HuH-7 (cell line): Measurements from ENCODE around the gene TCFL5.
"Not testable (repeated sequence)": the region's sequence is repeated elsewhere in the genome, so short reads cannot be mapped to it uniquely, and the experiment has no call there.

Experiments
- DNase-seq: peaks from one replicate; pipeline ENCODE4 v3.0.0; 2011; ENCODE audit warnings: low spot score

Gene TCFL5

DNA sequence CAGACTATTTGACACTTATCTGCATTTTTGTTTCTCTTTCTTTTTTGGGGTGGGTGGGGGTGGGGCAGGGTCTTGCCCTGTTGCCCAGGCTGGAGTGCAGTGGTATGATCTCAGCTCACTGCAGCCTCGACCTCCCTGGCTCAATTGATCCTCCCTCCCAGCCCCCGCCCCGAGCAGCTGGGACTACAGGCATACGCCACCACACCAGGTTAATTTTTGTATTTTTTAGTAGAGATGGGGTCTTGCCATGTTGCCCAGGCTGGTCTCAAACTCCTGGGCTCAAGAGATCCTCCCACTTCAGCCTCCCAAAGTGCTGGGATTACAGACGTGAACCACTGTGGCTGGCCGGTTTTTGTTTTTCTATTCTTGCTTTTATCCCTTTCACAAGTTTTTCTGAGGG lies 8.3 kb downstream of the TCFL5 start:
- DNase-seq, result not testable (repeated sequence)

DNA sequence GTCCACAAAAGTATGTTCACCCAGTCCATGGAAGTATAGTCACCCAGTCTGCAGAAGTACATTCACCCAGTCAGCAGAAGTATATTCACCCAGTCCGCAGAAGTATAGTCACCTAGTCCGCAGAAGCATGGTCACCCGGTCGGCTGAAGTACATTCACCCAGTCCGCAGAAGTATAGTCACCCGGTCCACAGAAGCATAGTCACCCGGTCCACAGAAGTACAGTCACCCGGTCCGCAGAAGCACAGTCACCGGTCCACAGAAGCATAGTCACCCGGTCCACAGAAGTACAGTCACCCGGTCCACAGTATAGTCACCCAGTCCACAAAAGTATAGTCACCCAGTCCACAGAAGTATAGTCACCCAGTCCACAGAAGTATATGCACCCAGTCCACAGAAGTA lies 8.8 kb downstream of the TCFL5 start:
- no peak for DNase-seq

DNA sequence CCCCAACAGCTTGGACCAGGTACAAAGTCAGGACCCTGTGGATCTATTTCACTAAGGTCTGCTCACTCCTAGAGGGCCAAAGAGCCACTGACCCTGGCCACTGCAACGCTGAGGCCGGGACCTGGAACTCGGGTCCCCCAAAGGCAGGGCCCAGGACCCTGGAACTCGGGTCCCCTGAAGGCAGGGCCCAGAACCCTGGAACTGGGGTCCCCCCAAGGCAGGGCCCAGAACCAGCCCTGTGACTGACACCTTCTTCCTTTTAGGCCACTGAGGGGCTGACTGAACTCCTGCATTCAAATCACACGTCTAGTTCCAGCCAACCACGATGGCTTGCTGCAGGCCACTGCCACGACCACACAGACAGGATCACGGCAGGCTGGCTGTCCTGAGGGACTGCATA lies 9.4 kb downstream of the TCFL5 start:
- no peak for DNase-seq

DNA sequence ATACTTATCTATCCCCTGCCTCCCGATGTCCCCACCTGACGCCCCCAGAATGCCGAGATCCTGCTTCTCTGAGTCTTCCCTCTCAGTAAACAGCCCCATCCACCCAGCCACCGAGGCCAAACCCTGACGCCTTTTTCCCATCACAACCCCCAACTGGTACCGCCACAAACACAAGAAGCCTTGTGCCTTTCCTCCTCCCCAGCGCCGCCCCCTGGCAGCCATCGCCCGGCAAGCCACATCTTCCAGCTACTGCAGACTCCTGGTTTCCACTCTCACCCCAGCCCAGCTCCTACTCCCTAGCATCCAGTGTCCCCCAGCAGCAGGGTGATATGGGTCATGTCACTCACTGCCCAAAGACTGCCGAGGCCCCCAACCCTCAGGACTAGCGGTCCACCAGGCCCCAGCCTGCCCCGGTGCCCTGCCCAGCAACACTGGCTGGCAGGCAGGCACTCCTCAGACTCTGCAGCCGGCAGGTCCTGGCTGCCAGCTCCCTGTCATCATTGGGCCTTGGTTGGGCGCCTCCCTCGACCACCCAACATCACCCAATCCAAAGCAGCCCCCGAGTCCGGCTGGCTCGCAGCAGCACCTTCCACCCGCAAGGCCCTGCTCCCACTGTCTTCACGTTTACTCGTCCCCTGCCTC lies 11.2 kb downstream of the TCFL5 start:
- no peak for DNase-seq

DNA sequence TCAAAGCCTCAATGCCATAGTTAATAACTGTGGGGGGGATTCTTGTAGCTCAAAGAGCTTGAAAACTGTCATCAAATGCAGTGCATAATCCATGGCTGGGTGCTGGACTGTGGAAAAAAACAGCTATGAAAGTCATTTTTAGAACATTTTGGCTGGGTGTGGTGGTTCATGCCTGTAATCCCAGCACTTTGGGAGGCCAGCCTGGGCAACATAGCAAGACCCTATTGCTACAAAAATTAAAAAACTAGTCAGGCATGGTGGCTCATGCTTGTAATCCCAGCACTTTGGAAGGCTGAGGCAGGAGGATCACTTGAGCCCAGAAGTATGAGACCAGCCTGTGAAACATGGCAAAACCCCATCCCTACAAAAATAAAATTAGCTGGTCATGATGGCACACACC lies 12.2 kb downstream of the TCFL5 start:
- no peak for DNase-seq

DNA sequence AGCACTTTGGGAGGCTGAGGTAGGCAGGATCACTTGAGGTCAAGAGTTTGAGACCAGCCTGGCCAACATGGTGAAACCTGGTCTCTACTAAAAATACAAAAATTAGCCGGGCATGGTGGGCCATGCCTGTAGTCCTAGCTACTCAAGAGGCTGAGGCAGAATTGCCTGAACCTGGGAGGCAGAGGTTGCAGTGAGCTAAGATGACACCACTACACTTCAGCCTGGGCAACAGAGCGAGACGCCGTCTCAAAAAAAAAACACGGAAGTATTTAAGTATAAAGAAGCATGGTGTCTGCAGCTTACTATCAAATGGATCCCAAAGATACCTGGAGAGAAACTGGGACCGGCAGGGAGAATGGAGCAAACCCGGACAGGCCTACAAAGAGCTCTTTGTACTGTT lies 12.7 kb downstream of the TCFL5 start:
- not testable (repeated sequence) for DNase-seq

DNA sequence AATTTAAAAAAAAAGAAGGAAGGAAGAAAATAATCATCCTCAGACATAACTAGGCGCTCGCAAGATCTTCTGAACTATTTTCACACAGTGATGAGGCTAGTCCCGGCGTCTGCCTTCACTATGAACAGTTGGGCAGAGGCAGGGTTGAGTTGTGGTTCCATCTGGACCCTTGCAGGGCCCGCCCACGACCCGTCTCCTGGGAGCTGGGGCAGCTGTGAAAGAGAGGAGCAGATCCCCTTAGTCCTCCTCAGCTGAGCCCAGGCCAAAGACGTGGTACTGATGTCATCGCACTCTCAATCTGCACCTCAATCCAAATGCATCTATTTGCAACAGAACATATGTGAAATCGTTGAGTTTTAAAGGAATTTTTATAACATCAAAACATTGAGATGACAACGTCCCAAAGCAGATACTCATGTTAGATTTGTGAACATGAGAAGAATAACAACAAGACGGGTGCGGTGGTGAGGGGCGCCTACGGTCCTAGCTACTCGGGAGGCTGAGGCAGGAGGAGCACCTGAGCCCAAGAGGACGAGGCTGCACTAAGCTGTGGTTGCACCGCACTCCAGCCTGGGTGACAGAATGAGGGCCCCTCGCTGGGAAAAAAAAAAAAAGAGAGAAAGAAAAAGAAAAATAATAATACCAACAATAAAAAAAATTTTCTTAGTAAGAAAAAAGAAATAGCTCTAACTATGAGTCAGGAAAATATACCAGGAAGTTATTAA lies 15.3 kb downstream of the TCFL5 start:
- DNase-seq, result no peak

DNA sequence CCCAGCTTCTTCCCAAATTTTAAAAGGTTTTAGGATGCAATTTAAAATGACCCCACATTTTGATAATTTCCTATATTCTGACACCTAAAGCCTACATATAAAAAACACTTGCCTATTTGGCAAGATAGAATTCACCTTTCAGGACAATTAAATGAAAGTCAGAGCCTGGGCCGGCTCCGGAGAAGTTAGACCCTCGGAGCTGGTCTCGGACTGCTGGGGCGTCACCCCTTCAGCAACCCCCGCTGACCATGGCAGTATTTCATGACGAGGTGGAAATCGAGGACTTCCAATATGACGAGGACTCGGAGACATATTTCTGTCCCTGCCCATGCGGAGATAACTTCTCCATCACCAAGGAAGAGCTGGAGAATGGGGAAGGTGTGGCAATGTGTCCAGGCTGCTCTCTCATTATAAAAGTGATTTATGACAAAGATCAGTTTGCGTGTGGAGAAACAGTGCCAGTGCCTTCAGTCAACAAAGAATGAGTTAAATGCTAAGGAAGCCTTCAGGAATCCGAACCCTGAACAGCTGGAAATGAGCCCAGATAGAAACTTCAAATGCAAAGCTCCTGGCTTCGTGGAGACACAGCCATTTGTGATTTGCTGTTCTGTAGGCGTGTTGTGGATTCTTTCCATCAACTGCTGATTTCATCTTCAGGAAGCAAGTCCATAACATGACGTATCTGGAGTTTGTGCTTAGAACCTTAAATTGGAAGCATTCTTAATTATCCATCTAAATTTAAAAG lies 16.0 kb downstream of the TCFL5 start:
- DNase-seq, result no peak

DNA sequence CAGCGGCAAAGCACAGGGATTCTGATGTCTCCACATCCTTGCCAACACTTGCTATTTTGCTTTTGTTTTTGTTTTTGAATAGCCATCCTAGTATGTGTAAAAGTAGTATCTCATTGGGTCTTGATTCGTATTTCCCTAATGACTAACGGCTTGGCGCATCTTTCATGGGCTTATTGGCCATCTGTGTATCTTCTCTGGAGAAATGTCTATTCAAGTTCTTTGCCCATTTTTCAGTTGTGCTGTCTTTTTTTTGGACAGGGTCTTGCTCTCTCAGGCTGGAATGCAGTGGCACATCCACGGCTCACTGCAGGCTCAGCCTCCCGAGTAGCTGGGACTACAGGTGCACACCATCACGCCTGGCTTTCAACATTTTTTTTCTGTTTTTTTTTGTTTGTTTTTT lies 17.4 kb downstream of the TCFL5 start:
- DNase-seq, result no peak

DNA sequence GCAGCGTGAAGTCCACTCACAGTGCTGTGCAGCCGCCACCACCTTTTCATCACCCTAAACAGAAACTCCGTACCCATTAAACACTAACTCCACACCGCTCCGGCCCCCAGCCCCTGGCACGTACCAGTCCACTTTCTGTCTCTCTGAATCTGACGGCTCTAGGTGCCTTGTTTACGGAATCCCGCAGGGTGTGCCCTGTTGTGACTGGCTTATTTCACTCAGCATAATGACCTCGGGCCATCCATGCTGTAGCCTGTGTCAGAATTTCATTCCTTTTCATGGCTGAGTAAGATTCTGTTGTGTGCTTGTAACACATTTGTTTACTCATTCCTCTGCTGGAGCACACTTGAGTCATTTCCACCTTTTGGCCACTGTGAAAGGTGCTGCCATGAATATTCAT lies 18.0 kb downstream of the TCFL5 start:
- no peak for DNase-seq

DNA sequence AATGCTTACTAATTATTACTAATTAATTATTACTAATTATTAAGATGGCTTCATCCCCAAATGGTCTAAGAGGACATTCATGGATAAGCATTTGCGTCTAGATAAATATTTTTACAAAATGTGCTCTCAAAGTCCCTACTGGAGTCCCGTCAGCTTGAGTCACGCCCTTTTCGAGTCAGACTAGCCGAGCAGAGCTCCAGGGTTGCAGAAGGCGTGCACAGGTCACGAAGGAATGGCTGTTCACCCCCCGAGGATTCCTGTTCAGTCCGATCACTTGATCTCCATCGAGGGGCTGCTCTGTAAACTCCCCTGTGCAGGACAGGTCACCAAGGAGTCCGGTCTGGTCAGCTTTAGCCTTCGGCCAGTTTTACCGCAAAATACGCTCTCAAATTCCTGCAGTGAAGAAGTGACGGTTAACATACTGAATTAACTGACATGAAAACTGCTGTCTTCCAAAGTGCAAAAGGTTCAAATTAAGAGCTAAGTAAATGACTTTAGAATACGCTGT lies 19.9 kb downstream of the TCFL5 start:
- no peak for DNase-seq

DNA sequence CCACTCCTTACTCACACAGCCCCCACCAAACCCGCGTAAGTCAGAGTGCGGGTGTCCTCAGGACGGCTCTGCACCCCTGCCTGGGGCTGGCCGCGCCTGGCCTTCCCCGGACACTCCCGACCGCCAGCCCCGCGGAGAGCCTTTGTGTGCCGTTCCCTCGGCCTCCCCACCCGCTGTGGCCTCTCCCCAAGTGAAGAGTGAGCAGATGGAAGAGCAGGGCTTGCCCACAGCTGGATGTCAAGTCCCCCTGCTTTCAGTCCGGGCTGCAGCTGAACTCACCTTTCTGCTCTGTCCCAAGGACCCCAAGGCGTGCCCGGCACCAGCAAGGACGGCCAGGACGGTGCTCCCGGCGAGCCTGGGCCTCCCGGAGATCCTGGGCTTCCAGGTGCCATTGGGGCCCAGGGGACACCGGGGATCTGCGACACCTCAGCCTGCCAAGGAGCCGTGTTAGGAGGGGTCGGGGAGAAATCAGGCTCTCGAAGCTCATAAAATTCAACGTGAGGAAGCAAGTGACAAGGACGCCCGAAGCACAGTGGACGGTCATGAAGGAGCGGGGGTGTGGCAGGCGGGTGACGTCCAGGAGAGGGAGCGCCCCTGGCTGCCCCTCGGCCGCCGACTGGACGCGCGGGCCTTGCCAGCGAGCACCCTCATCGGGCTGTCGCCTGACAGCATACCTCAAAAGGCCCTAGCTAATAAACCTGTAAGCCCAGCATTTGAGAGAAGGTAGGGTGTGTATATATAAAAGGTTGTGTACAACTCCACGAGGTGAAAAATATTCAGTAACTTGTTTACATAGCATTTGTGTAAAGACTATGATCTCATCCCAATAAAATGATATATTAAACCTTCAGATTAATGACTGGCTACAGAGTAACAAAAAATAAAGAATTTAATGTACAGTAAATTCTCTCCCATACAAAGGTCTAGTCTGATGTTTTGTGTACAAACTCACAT lies 21.1 kb downstream of the TCFL5 start:
- DNase-seq, result no peak

DNA sequence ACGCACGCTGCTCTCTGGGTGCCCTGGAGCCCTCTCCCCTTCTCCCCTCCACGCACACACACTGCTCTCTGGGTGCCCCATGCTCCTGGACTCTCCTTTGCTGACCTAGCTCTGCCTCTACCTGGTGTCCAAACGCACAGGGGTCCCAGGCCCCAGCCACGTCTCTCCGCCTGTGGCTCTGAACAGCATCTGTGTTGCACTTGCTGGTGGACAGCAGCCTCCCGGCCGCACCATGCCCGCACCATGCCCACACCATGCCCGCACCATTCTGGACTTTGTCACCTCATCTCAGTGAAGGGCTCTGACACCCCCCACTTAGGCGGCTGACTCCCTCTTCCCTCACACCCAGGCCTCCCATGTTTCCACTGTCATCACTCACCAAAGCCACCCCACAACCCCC lies 21.8 kb downstream of the TCFL5 start:
- DNase-seq, result no peak

DNA sequence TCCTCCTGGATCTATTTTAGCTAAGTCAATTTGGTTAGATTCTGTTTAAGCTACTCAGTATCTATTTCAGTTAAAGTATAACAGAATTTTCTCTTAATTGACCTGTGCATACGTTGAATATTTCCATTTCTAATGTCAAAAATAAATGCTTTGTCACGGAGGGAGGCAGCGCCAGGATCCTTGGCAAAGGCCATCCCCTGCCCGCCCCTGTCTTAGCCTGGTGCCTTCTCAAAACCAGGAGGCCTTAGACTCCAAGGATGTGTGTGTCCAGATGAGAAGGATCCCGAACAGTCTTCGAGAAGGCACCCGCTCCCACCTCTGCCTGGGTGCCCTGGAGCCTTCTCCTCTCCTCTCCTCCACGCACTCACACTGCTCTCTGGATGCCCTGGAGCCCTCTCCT lies 22.4 kb downstream of the TCFL5 start:
- DNase-seq, result no peak

DNA sequence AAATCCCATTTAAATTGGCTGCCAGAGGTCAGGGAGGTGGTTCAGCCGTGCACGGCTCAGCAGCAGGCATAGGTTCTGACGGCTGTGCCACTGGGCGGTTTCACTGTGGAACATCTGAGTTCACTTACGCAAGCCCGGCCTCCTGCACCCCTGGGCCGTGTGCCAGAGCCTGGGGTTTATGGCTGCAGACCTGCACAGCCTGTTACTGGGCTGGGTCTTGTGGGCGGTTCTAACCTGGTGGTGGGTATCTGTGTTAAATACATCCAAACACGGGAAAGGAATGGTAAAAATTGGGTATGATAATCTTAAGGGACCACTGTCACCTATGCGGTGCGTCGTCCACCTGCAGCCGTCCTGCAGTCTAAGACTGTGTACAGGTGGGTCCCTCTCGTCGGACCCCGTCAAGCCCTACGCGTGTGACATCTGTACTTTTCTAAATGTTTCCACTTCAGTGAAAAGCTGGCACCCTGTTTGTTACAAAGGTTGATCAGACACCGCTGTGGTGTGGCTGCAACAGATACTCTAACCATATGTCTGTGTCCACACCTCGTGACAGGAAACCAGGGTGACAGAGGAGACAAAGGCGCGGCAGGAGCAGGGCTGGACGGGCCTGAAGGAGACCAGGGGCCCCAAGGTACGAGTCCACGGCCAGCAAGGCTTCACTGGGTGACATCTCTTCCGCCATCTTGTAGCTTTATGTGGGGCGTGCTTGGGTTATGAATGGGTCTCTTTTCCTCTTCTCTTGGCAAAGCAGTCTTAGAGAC lies 23.3 kb downstream of the TCFL5 start:
- DNase-seq, result no peak

DNA sequence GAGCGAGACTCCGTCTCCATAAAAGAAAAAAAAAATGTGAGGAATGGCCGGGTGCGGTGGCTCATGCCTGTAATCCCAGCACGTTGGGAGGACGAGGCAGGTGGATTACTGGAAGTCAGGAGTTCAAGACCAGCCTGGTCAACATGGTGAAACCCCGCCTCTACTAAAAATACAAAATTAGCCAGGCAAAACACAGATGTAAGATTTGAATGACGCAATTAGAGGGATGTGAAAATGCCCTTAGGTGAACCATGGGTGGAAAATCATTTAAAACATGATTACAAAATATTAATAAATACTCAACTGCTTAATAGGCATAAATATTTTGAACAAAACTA lies 23.9 kb downstream of the TCFL5 start:
- DNase-seq, result no peak

DNA sequence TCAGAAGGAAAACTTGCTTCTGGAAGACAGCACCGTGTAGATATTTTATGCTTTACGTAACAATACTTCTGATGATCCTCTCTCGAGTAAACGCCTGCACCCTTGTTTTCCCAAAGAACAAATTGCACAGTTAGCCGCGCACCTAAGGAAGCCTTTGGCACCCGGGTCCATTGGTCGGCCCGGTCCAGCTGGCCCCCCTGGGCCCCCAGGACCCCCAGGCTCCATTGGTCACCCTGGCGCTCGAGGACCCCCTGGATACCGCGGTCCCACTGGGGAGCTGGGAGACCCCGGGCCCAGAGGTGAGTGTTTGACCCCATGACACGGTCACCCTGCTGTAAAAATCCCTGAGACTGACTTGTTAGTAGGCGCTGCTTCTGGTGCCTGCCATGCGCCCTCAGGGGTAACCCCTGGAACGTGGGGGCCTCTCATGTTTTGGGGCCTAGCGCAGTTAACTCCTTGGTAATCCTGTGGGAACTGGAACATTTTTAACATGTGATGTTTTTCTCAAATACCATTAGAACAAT lies 24.6 kb downstream of the TCFL5 start:
- DNase-seq, result no peak

DNA sequence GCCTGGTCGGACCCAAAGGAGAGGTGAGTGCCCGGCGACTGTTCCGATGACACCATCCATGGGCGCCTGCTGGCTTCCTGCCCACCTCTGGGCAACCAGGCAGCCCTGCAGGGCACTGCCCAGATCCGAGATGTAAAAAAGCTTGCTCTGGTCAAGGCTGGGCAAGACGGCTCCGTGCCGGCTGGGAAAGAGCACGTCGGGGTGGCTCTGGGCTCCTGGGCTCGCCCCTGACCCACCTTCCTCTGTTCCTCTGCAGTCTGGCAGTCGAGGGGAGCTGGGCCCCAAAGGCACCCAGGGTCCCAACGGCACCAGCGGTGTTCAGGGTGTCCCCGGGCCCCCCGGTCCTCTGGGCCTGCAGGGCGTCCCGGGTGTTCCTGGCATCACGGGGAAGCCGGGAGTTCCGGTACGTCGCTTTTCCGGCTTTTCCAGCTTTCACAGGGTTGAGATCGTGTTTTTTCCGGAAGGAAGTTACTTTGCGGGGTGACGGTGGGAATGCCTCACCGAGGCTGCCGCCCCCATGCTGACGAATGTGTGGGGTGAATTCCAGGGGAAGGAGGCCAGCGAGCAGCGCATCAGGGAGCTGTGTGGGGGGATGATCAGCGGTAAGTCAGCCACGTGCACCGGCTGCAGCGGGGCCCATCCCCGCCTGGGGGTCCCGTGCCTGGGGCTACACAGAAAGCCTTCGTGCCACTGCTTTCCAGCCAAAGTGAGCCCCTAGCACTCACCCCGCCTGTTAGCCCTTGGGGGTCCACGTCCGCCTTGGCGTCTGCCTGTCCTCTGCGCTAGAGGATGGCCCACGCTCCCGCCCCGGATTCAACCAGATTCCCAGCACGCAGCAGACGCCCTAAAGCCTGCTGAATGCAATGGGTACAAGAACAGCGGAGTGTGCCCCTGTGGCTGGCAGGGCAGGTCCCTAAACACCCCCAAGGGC lies 25.4 kb downstream of the TCFL5 start:
- no peak for DNase-seq

DNA sequence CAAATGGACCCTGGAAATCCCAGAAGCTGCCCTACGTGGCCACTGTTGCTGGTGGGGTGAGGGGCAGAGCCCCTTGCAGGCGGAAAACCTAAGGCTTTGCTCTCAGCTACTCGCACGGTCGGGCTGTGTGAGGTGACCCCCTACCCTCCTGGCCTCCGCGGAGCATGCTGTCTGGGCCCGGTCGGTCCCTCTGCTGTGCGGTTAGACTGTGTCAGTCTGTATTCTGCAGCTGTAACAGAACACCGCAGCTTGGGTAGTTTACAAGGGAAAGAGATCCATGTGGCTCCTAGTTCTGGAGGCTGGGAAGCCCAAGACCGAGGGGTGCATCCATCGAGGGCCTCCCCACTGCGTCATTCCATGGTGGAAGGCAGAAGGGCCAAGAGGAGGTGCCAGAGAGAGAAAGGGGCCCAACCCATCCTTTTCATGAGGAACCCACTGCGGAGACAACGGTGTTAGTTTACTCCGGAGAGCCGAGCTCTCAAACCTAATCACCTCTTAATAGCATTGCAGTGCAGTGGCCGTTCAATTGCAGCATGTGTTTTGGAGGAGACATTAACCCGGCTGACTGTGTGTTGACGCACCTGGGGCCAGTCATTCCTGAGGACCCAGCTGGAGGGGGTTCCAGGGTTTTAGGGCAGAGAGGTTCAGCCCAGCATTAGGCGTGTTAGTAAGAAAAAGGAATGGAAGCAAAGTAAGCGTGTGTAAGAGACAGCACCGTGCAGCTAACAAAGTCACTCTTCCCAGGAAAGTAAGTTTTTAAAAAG lies 26.5 kb downstream of the TCFL5 start:
- no peak for DNase-seq
